DMS153 (cell line): ENCODE measurements around the gene FBXW4.
A peak's percentile ranks its signal among the peaks of the same experiment; 100 is the strongest.
"Not testable (repeated sequence)": the region's sequence is repeated elsewhere in the genome, so short reads cannot be mapped to it uniquely, and the experiment has no call there.

ENCODE experiments used
- DNase-seq: peaks from one replicate; lab custom pipeline; 2025; lab: John Stamatoyannopoulos, UW

FBXW4 gene

GRCh38 chr10:101616415-101617101 is 78.4 kb downstream of the FBXW4 start:
- DNase-seq: no peak

GRCh38 chr10:101615525-101616116 is 79.3 kb downstream of the FBXW4 start:
- no peak for DNase-seq

DNA sequence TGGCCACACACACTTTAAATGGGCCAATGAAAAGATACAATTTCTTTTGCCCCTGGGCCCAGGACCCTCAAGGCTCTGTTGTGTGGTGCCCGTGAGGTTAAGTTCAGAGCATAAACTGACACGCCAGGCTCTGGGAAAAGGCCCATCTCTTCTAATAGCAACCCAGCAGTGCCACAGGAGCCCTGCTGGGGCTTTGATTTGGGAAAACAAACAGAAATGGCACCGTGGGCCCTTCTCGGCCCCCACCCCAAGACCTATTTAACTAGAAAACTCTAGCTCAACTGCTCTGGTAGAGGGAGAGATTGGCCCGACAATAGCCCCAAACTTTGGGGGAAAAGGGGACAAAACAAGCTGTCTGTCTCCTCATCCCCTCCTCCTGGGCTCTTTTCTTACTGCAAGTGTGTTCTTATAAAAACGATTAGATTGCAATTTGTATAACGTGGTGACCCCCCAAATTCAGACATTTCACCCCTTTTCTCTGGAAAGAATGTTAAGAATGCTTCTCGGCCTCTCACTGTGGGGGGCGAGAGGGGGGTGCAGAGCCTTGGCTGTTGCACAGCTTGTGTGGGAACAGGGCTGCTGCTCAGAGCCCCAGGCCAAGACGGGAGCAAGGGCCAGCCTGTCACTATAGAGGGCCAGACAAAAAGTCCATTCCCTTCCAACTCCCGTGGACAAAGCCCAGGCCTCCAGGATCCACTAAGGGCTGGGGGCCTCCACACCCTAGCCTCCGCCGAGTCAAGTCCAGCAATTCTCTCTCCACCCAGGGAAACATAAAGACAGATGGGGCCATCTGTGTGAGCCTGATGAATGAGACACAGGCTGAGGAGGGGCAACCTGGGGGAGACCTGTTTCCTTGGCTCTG is 80.1 kb downstream of the FBXW4 start:
- DNase-seq: no peak

DNA sequence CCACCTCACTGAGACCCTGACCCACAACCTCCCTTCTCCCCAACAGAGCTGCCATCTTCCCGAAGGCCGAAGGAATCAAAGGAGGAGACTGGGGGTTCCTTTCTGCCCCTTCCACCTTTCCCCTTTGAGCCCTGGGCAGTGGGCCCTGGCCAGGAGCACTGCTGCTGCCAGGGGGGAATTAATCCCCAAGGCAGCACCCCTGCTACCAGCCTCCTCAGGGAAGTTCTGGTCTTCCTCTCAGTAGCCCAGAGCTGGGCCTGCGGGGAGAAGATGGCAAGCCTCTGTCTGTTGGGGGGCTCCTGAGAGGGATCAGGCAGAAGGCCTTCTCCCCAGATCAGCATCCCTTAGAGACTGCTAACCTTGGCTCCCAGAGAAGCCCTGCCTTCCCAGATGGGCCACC is 81.3 kb downstream of the FBXW4 start:
- no peak for DNase-seq

DNA sequence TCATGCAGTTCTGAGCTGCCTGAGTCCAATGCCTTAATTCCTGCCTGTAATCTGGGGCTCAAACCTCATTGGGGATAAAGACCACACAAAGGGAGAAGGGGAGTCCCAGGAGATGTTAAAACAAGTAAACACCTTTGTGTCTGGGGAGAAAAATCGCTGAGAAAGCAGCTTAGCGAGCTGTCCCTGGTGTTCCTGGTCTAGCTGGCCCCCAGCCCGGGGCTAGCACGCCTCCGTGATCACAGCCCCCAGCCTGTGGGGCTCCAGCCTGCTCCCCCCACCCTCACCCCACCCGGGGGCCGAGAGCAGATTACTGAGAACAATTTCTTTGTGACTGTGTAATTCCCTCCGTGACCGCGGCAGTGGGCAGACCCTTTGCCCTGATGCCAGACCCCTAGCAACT is 82.1 kb downstream of the FBXW4 start:
- no peak for DNase-seq

- no peak for DNase-seq
These were observed 82.9 kb downstream of the FBXW4 start for GRCh38 chr10:101612086-101612485.

- no peak for DNase-seq
These were observed 83.7 kb downstream of the FBXW4 start for GRCh38 chr10:101611096-101611905.

- DNase-seq: no peak
These were observed 85.5 kb downstream of the FBXW4 start for GRCh38 chr10:101609481-101609880.

- no peak for DNase-seq
These were observed 87.8 kb downstream of the FBXW4 start for GRCh38 chr10:101607124-101607523.

DNA sequence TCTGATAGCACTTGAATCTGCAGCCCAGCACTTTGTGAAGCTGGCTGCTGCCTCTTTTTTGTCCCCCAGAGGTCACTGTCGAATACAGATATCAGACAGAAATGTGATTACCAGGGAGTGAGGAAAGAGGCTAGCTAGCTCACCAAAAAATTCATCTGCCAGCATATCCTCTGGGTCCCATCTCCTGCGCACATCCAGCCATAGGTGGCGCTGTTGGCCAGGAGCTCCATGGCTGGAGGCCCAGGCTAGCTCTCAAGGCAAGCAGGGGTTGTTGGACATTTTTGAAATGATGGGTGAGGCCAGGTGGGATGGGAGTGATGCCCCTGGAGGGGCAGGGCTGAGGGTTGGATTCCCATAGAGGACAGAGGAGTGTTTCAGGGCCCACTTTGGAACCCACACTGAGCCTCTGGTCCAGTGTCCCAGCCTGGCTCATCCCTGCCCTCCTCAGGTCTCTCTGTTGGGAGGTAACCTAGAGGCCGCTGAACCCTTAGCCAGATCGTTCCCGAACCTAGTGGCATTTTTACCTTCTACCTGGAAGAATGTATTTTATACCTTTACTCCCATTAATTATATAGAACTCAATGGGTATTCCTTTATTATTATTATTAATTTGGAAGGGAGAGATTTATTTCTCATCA is 92.1 kb downstream of the FBXW4 start:
- peak; percentile 59 for DNase-seq

DNA sequence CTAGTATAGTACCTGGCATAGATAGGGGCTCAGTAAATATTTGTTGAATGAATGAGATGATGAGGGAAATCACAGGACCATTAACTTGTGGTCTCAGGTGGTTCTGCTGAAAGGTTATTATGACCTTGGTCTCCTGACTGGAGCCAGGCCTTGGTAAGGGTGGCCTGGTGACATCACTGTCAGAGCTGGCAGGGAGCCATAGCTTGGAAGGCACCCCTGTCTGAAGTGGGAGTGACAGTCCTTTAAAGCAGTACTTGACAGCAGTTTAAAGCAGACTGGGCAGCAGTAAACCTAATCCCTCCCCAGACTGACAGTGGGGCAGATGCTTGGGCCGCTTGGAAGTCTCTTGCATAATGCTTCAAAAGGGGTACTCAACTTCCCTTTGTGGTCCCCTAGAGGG is 93.4 kb downstream of the FBXW4 start:
- DNase-seq: peak; percentile 72

- DNase-seq: no peak
These were observed 97.7 kb downstream of the FBXW4 start for GRCh38 chr10:101597091-101597900.

- peak; percentile 55 for DNase-seq
These were observed 99.2 kb downstream of the FBXW4 start for GRCh38 chr10:101595591-101596433.

DNA sequence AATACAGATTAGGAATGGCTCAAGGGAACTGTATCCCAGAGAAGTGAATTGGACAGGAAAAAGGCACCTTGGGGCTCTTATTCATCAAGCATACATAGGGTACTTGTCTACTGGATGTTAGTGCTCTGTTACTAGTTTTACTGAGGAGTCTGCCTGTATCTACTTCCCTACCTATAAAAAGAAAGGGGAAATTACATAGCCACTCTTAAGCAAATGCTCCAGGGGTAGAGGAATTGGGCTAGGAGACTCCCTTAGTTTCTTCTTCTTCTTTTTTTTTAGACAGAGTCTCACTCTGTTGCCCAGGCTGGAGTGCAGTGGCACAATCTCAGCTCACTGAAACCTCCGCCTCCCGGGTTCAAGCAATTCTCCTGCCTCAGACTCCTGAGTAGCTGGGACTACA is 101.6 kb downstream of the FBXW4 start:
- not testable (repeated sequence) for DNase-seq

- no peak for DNase-seq
These were observed 106.1 kb downstream of the FBXW4 start for GRCh38 chr10:101588879-101589278.

DNA sequence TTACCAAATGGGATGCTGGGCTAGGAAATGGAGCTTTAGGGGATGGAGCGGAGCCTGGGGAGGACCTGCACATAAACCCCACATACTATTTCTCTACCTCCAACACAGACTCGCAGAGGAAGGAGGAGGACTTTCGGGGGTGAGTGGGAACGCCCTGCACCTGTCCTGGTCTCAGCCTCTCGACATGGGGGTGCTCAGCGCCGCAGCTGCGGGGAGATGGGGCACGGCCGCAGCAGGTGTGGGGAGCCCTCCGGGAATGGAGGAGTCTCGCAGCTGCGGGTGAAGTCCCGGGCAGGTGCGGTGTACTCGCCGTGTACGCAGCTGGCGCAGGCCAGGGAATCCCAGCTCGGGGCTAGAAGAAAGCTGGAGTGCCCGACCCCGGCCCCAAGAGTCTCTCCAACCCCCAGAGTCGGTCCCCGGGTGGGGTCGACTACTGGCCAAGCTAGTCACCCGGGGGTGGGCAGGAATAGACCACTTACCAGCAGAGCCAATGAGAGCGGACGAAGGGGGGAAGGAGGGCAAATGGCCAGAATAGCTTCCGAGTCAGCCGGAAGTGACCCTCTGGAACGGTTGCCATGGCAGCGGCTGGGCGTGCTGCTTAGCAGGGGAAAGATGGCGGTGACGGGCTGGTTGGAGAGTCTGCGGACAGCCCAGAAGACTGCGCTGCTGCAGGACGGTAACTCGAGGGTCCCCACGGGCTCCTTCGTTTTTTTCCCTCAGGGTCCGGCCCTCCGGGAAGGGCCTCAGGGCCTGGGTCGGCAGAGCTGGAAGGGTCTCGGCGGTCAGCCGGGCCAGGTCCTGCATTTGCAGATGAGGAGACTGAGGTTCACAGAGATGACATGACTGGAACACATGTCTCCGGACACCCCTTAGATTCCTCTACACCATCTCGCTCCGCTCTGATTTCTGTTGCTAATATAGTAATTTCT is 107.0 kb downstream of the FBXW4 start, which contains the start of the genes DPCD and POLL:
DPCD (plus strand) TSS at position 597 of the 929 bp plus-strand sequence; CDS start at position 613, 16 bp downstream.
POLL (minus strand) TSS at position 533 of the 929 bp plus-strand sequence. CDS start 897 bp downstream, outside the sequence.
- DNase-seq: peak; percentile 76

GRCh38 chr10:101585841-101586240 is 109.1 kb downstream of the FBXW4 start:
- DNase-seq: no peak
